Neural progenitor cell (in vitro differentiated cells): Measurements from ENCODE around the gene MAPK1.
"Not testable (repeated sequence)": the region's sequence is repeated elsewhere in the genome, so short reads cannot be mapped to it uniquely, and the experiment has no call there.

Source experiments
- EZH2 ChIP-seq: fragments of 200-600 bp; sonication (generic); IDR thresholded peaks from 2 replicates; pipeline ENCODE4 v1.6.1; 2017; ENCODE audit warnings: antibody characterized with exemption, mild to moderate bottlenecking, moderate library complexity
- EZH2phosphoT487 ChIP-seq: fragments of 200-600 bp; sonication (generic); IDR thresholded peaks from 2 replicates; pipeline ENCODE4 v1.6.1; 2017; ENCODE audit warnings: antibody characterized with exemption
- TF ChIP-seq, protein P1 (sequence below): fragments of 200-600 bp; sonication (generic); IDR thresholded peaks from 2 replicates; pipeline ENCODE4 v1.5.1; 2017; ENCODE audit warnings: antibody characterized with exemption, mild to moderate bottlenecking

DNA sequence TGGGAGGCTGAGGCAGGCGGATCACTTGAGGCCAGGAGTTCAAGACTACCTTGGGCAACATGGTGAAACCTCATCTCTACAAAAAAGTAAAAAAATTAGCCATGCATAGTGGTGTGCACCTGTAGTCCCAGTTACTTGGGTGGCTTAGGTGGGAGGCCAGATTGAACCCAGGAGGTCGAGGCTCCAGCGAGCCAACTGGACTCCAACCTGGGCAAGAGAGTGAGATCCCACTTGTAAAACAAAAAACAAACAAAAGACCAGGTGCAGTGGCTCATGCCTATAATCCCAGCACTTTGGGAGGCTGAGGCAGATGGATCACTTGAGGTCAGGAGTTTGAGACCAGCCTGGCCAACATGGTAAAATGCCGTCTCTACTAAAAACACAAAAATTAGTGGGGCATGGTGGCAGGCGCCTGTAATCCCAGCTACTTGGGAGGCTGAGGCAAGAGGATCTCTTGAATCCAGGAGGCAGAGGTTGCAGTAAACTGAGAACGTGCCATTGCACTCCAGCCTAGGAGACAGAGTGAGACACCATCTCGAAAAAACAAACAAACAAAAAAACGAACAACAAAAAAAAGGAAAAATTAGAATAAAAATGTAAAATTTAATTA lies 46.7 kb upstream of the MAPK1 start:
- TF ChIP-seq, protein P1, sequence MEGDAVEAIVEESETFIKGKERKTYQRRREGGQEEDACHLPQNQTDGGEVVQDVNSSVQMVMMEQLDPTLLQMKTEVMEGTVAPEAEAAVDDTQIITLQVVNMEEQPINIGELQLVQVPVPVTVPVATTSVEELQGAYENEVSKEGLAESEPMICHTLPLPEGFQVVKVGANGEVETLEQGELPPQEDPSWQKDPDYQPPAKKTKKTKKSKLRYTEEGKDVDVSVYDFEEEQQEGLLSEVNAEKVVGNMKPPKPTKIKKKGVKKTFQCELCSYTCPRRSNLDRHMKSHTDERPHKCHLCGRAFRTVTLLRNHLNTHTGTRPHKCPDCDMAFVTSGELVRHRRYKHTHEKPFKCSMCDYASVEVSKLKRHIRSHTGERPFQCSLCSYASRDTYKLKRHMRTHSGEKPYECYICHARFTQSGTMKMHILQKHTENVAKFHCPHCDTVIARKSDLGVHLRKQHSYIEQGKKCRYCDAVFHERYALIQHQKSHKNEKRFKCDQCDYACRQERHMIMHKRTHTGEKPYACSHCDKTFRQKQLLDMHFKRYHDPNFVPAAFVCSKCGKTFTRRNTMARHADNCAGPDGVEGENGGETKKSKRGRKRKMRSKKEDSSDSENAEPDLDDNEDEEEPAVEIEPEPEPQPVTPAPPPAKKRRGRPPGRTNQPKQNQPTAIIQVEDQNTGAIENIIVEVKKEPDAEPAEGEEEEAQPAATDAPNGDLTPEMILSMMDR, result not testable (repeated sequence)
- TF ChIP-seq EZH2, EZH2phosphoT487: not testable (repeated sequence)
